GM12878 (cell line): Measurements from ENCODE around the gene NLRC5. TPM values are rescaled to one million over a fixed set of nuclear protein-coding genes. Genes with fewer than 3 reads are reported as not detected.

Source experiments
- NFYB ChIP-seq: IDR thresholded peaks from 2 replicates; pipeline ENCODE4 v1.6.1; 2011; ENCODE audit warnings: low read depth, mild to moderate bottlenecking, low read length, improper control_type of control experiment, moderate library complexity; ENCODE audit not compliant: insufficient read depth
- NR2C1 ChIP-seq: fragments of 450-650 bp; IDR thresholded peaks from 2 replicates; pipeline ENCODE4 v1.6.1; 2017; ENCODE audit warnings: antibody characterized with exemption, mild to moderate bottlenecking, moderate library complexity
- SREBF2 ChIP-seq: IDR thresholded peaks from 2 replicates; pipeline ENCODE4 v1.6.1; 2012; ENCODE audit warnings: mild to moderate bottlenecking, low read length
- ZNF207 ChIP-seq: fragments of 450-650 bp; IDR thresholded peaks from 2 replicates; pipeline ENCODE4 v1.6.1; 2014; ENCODE audit warnings: antibody characterized with exemption, mild to moderate bottlenecking, borderline replicate concordance
- polyA plus RNA-seq, 11 experiments: library from polyadenylated mRNA; depleted of rRNA in 4 of 11; unstranded in 6 of 11; stranded (reverse) in 5 of 11; fragments of >200 nt; fragmentation: Nextera tagmentation in 4 of 11; fragmentation: Illumina TruSeq in 1 of 11; extraction: Ambion mirVana in 4 of 11; extraction: Trizol in 1 of 11; gene quantifications; 1 replicate in 1 of 11; 2 replicates in 10 of 11; pipeline versions ENCODE4 v1.2.1 to v1.2.3, GENCODE V29; 2011 to 2016; ENCODE audit warnings: inconsistent platforms in 2 of 11, missing spikeins in 2 of 11, low read depth in 1 of 11
- total RNA-seq, 4 experiments: library from RNA; depleted of rRNA in 3 of 4; stranded (reverse); fragments of >200 nt in 3 of 4; fragmentation: Illumina TruSeq in 1 of 4; extraction: Trizol in 1 of 4; gene quantifications; 2 replicates each; pipeline versions ENCODE4 v1.2.1 to v1.2.3, GENCODE V29; 2013 to 2021
- TF ChIP-seq, protein P1 (sequence below): fragments of 450-650 bp; formaldehyde crosslinking; IDR thresholded peaks from 2 replicates; pipeline ENCODE4 v1.5.0; 2022; ENCODE audit warnings: mild to moderate bottlenecking, missing genetic modification characterization
- TF ChIP-seq, protein P2 (sequence below): fragments of 450-650 bp; IDR thresholded peaks from 2 replicates; pipeline ENCODE4 v1.6.1; 2018; ENCODE audit warnings: borderline replicate concordance, mild to moderate bottlenecking; ENCODE audit not compliant: partially characterized antibody

Gene NLRC5
- total and polyA plus RNA-seq, 10 of the 15 experiments (the other 5 are each of a cell fraction or from before 2014, with no cell fraction given), result 13.1 to 105 (median 57.3) TPM

DNA sequence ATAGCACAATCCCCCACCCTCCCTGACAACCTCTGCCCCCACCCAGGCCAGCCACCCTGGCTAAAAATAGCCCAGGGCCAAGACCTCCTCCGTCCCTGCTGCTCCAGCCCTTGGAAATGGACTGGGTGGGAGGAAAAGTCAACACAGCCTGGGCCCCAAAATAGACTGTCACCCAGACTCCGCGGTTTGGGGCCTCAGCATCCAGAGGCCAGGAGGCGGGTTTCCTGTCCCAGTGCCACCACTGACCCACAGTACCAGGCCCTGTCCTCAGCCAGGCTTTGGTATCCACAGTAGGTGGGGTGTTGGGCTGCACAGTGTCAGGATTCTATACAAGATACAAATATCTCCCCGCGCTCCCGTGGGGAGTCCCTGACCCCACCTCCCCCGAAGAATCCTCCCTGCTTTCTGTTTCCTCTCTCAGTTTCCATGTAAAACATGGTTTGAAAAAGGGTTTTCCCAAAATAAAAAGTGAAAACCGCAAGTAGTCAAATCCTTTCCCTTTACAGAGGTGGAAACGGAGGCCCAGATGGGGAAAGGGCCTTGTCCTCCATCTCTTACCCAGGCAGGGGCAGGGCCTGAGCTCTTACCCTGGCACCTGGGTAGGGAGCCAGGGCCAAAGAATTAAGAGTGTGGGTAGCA, 123.2 kb downstream of the NLRC5 start (continued):
- TF ChIP-seq, protein P1, sequence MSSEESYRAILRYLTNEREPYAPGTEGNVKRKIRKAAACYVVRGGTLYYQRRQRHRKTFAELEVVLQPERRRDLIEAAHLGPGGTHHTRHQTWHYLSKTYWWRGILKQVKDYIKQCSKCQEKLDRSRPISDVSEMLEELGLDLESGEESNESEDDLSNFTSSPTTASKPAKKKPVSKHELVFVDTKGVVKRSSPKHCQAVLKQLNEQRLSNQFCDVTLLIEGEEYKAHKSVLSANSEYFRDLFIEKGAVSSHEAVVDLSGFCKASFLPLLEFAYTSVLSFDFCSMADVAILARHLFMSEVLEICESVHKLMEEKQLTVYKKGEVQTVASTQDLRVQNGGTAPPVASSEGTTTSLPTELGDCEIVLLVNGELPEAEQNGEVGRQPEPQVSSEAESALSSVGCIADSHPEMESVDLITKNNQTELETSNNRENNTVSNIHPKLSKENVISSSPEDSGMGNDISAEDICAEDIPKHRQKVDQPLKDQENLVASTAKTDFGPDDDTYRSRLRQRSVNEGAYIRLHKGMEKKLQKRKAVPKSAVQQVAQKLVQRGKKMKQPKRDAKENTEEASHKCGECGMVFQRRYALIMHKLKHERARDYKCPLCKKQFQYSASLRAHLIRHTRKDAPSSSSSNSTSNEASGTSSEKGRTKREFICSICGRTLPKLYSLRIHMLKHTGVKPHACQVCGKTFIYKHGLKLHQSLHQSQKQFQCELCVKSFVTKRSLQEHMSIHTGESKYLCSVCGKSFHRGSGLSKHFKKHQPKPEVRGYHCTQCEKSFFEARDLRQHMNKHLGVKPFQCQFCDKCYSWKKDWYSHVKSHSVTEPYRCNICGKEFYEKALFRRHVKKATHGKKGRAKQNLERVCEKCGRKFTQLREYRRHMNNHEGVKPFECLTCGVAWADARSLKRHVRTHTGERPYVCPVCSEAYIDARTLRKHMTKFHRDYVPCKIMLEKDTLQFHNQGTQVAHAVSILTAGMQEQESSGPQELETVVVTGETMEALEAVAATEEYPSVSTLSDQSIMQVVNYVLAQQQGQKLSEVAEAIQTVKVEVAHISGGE (CRISPR knock-in tag), result no peak
- TF ChIP-seq, protein P2, sequence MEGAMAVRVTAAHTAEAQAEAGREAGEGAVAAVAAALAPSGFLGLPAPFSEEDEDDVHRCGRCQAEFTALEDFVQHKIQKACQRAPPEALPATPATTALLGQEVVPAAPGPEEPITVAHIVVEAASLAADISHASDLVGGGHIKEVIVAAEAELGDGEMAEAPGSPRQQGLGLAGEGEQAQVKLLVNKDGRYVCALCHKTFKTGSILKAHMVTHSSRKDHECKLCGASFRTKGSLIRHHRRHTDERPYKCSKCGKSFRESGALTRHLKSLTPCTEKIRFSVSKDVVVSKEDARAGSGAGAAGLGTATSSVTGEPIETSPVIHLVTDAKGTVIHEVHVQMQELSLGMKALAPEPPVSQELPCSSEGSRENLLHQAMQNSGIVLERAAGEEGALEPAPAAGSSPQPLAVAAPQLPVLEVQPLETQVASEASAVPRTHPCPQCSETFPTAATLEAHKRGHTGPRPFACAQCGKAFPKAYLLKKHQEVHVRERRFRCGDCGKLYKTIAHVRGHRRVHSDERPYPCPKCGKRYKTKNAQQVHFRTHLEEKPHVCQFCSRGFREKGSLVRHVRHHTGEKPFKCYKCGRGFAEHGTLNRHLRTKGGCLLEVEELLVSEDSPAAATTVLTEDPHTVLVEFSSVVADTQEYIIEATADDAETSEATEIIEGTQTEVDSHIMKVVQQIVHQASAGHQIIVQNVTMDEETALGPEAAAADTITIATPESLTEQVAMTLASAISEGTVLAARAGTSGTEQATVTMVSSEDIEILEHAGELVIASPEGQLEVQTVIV, result no peak
- TF ChIP-seq NFYB (no peak), SREBF2 (no peak), NR2C1 (no peak), ZNF207 (no peak)
